CD4-positive, alpha-beta T cell treated with Interleukin-6 at 100 ng/mL for 8 hours (primary cell): ENCODE data around the gene PAN2.
"Not testable (repeated sequence)": the region's sequence is repeated elsewhere in the genome, so short reads cannot be mapped to it uniquely, and the experiment has no call there.

ENCODE experiments used
- DNase-seq: peaks from one replicate; pipeline ENCODE4 v3.0.0-alpha.2; 2020; ENCODE audit warnings: mixed read lengths, low spot score

The PAN2 gene

DNA sequence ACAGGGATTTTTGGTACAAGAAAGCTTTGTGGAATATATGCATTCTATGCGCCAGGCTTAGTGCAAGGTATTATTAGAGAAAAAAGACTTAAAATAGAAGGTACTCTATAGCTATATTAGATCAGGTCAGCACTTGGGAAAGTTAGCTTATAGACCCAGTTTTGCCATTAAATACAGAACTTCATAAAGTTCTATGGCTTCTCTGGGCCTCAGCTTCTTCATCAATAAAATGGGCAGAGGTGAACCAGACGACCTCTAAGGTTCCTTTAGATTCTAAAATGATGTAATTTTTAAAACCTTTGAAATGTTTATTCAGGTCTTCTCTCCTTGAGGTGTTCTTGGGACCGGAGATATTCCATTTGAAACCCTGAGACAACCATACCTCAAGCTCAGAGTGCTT lies 25.1 kb downstream of the PAN2 start:
- no peak for DNase-seq

DNA sequence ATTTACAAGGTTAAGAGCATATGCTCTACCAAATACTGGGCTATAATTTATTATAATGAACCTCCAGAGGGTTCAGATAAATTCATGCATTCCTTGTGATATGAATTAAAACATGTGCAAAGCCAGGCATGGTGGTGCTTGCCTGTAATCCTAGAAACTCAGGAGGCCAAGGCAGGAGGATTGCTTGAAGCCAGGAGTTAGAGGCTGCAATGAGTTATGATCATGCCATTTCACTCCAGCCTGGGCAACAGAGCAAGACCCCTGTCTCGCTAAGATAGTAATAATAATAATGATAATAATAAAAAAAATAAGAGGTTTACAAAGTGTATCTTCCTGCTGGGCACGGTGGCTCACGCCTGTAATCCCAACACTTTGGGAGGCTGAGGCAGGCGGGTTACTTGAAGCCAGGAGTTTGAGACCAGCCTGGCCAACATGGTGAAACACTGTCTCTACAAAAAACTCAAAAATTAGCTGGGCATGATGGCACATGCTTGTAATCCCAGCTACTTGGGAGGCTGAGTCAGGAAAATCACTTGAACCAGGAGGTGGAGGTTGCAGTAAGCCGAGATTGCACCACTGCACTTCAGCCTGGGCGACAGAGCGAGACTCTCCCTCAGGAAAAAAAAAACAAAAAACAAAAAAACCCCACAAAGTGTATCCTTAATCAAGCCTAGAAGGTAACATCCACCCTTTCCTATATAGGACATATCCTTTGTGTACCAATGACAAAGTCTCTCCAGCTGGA lies 26.4 kb downstream of the PAN2 start:
- DNase-seq: no peak

GRCh38 chr12:56304872-56305590 lies 28.8 kb downstream of the PAN2 start:
- DNase-seq: no peak

- DNase-seq: no peak
These were observed 29.5 kb downstream of the PAN2 start for GRCh38 chr12:56304276-56304675.

- DNase-seq: no peak
These were observed 32.9 kb downstream of the PAN2 start for GRCh38 chr12:56300644-56301464.

DNA sequence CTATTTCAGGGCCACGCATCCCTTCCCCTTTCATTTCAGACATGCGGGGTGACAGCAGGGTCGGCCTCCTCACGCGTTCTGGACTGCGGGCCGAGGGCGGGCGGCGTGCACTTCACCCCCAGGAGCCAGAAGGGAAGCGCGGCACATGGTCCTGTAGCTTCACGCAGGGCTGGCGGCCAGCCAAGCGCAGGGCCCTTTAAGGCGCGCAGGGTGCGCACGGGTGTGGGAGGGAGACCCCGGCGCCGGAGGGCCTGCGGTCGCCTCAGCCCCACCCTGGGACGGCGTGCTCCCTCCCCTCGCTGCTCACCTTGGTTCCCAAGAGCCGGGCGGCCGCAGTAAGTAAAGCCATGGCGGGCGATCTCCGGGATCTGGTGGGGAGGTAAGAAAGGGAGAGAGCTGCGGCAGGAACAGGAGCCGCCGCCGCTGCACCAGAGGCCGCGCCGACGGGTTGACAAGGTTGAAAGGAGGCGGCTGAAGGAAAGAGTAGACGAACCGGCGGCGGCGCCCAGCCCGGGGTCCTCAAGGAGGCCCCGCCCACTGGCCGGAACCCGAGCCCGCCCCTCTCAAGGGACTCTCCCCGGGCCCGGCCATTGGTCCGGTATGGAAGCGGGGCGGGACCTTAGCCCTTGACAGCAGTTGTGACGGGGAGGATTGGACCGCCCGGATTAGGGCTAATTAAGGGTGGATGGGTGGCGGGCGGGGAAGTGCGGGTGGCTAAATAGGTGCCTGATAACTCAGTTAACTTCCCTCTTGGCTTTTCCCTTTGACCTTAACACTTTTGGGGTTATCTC lies 33.8 kb downstream of the PAN2 start, which contains the start of gene CS:
CS (minus strand) TSS at position 478 of the 791 bp plus-strand sequence; CDS start at position 349, 129 bp downstream.
- peak; percentile 99 for DNase-seq

- DNase-seq: peak; percentile 31
These were observed 34.4 kb downstream of the PAN2 start for GRCh38 chr12:56299308-56299852.

DNA sequence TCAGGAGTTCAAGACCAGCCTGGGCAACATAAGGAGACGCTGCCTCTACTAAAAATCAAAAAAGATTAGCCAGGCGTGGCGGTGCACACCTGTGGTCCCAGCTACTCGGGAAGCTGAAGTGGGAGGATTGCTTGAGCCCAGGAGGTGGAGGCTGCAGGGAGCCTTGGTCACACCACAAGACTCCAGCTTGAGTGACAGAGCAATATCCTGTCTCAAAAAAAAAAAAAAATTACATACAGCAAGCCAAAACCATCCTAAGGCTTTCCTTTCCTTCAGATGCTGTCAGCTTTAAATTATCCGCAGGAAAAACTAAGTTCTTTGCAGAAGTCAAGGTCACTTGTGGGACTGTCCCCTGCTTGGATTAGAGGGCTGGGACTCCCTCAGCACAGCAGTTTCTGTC lies 35.0 kb downstream of the PAN2 start:
- DNase-seq: no peak

DNA sequence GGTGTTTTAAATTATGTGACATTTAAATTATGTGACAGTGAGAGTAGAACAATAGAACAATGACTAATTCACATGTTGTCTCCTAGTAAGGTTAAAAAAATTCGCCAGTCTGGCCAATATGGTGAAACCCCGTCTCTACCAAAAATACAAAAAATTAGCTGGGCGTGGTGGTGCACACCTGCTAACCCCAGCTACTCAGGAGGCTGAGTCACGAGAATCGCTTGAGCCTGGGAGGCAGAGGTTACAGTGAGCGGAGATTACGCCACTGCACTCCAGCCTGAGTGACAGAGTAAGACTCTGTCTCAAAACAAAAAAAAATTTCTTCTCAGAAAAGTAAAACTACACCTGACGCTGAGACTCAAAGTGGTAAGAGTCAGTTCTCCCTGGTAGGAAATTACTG lies 36.4 kb downstream of the PAN2 start:
- DNase-seq: no peak

DNA sequence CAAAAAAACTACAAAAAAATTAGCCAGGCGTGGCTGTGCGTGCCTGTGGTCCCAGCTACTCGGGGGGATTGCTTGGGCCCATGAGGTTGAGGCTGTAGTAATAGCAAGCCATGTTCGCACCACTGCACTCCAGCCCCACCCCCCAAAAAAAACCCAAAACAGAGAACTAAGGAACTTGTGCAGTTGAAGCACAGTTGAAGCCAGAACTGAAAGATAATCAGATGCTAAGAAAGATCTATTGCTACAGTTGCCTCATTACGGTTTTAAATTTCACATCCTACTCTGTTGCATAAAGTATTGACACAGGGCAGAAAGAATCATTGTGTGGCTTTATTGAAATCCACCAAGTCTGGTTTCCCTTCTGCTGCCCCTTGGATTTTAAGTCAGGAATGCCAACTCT lies 37.5 kb downstream of the PAN2 start:
- no peak for DNase-seq

DNA sequence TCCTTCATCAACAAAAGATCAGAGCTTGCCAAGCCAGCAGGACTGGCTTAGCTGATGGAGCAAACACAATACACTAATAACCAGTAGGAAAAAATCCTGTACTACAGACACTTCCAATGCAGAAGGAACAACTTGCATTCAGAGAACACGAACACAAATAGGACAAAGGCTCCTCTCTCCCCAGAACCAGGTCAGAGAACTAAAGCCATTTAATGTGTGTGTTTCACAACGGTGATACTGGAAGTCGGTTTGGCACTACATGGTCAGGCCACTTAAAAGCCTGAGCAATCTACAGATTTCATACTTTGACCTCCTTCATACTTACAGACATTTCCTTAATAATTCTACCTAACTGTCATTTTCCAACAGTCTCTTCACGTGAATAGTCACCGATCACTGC lies 40.0 kb downstream of the PAN2 start:
- no peak for DNase-seq

DNA sequence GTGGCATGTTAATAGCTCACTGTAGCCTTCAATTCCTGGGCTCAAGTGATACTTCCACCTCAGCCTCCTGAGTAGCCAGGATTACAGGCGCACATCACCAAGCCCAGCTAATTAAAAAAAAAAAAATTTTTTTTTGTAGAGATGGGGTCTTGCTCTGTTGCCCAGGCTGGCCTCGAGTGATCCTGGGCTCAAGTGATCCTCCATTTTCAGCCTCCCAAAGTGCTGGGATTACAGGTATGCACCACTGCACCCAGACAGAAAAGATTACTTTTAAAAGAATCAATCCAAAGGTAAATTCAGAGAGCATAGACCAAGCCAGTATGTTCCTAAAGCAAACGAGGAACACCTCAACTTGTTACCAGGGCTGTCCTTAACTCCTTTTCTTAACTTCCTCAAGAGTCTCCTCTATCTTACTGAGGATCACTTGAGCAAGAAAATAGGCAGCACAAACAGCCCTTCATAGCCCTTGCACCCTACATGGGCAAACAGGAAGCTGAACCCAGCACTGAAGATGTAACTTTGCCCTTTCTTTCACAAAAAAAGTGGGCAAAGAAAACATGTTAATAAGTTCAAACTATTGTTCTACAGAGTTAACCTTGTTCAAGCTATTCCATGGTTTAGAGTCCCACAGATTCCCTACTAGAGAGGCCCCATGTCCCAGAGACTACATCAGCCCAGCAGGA lies 45.0 kb downstream of the PAN2 start:
- no peak for DNase-seq

DNA sequence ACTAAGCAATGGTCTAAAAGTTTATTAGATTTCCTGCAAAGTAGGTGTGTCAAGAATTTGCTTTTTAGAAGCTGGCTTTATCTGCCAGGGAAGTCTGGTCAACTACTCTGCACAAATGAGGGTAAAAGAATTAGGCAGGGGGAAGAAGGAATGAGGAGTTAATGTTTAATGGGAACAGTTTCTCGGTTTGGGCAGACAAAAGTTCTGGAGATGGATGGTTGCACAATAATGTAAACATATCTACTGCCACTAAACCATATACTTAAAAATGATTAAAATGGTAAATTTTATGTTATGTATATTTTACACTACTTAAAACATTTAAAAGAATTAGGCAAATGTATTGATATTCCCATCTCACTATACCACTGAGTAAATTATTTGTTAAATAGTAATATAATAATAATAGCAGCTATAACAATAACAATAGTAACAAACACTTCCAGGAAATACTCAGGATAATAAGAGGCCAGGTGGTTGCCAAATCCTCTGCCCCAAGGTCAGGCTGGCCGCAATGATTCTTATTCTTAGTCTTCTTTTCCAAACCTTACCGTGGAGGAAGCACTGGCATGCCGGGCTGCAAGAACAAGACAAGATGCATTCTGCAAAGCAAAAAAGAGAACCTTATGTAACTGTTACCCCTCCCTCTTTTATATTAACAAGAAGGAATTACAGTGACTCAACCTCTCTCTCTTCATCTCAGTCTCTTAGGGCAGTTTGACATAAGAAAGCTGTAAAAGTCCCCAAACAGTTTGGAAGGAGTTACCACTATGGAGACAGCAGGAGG lies 47.6 kb downstream of the PAN2 start:
- DNase-seq: no peak

- not testable (repeated sequence) for DNase-seq
These were observed 49.5 kb downstream of the PAN2 start for GRCh38 chr12:56284263-56284662.

- DNase-seq: no peak
These were observed 51.2 kb downstream of the PAN2 start for GRCh38 chr12:56282579-56282978.

- DNase-seq: no peak
These were observed 51.8 kb downstream of the PAN2 start for GRCh38 chr12:56282030-56282429.

DNA sequence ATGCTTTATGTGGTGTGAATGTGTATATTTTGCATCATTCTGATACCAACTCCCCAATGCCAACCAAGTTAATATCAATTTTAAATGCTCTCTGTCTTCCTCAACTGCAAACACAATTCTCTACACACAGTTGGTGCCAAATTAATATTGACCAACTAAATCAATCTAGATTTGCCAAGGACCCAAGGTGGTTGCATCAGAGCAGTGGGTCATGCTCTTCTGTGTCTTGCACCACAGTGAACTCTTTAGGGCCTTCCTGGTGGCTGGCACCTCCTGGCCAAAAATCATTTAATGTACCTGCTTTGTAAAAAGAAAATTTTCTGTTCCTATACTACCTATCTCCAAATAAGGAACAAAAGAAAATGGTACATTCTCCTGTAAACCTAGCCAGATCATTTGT lies 53.0 kb downstream of the PAN2 start:
- DNase-seq: no peak

DNA sequence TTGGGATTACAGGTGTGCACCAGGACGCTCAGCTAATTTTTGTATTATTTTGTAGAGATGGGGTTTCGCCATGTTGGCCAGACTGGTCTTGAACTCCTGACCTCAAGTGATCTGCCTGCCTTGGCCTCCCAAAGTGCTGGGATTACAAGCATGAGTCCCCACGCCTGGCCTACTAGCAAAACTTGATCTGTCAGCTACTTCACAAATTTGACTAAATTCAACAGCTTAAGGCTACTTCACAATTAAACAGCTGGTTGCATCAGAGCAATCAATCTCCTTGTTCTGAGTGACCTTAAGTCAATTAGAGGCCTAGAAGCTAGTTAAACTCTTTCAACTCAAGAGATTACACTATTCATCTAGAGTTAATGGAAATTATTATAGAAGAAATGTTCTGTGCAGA lies 54.9 kb downstream of the PAN2 start:
- DNase-seq: no peak

DNA sequence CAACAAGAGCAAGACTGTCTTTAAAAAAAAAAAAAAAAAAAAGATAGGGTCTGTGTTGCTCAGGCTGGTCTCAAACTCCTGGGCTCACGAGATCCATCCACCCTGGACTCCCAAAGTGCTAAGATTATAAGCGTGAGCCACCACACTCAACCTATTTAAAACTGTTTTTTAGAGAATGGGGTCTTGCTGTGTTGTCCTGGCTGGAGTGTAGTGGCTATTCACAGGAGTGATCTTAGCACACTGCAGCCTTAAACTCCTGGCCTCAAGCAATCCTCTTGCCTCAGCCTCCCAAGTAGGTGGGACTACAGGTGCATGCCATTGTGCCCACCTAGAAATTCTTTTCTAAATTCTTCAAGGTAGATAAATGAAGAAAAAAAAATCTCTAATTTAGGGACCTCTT lies 59.5 kb downstream of the PAN2 start:
- DNase-seq: no peak

DNA sequence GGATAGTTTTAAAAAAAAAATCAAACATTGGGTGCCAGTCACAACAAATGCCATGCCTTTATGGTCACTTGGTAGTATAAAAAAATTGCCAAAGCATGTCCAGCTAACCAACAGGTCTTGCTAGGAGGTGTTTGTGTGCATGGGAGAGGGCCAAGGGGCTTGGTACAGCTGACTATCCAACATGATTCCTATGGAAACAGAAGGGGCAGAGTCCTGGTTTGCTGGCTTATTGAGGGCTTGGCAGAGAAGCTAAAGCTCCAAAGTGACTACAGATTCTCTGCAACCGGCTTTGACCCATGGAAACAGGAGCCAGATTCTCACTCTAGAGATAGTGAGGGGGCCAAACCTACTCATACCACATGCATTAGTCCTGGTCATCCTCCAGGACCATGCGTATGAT lies 61.3 kb downstream of the PAN2 start:
- not testable (repeated sequence) for DNase-seq
